Activated CD4-positive, alpha-beta T cell treated with anti-CD3 and anti-CD28 coated beads, Interleukin-2, Interleukin-6, amounts not matched to agents 100 ng/mL and 50 ng/mL, durations not matched to agents 16 hours and 8 hours (primary cell): ENCODE measurements around the gene OTOR.

ENCODE experiments used
- DNase-seq: peaks from one replicate; pipeline ENCODE4 v3.0.0-alpha.2; 2020

OTOR gene, protein sequence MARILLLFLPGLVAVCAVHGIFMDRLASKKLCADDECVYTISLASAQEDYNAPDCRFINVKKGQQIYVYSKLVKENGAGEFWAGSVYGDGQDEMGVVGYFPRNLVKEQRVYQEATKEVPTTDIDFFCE

GRCh38 chr20:16748308-16748900 lies at the start of gene OTOR:
OTOR (plus strand) TSS chr20:16748358; CDS start chr20:16748402, 44 bp downstream.
- DNase-seq, result no peak

GRCh38 chr20:16699293-16699692 lies 48.9 kb upstream of the OTOR start:
- DNase-seq, result no peak

DNA sequence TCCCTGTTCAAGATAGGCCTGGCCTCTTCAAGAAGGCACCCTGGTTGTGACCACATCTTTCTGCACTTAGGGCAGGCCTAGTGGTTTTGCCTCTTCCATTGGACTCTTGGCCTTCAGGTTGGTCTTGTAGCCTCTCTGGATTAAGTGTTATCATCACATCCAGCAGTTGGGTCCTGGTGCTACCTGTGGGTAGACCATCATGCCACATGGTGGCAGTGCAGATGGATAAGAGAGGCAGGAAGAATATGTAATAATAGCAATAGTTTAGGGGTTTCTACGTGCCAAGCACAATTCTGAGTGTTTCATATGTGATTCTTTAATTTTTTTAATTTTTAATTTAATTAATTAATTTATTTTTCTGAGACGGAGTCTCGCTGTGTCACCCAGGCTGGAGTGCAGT lies 46.9 kb upstream of the OTOR start:
- peak; percentile 40 for DNase-seq

DNA sequence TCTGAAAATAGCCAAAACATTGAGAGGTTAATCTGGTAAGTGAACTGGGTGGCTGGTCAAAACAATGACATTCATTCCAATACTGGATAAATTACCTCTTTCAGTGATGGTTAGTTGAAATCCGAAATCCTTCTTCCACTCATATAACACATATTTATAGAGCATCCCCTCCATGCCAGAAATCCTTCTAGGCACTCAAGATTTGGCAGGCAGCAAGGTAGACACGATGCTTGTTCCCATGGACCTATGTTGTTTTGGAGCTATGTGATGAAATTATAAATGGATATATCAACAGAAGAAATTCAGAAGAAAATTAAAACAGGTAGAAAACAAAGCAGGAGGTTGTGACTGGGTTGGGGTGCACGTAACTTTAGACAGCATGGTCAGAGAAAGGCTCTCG lies 44.6 kb upstream of the OTOR start:
- no peak for DNase-seq

DNA sequence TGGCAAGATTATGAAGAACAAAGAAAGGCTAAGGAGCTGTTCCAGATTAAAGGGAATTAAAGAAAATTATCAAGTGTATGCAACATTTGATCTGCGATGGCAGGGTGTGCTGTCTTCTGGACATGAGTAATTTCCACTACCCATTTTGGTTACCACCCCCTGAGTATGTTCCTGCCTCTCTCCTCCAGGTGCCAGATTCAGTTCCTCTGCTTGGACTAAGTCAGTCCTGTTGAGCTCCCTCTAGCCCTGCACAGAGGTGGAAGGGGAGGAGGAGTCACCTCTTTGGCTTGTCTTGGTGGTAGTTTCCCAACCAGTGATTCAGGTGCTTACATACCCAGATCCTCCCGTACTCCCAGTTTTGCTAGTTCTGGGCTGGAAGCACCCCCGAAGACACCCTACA lies 40.5 kb upstream of the OTOR start:
- DNase-seq, result no peak

GRCh38 chr20:16708602-16709001 lies 39.6 kb upstream of the OTOR start:
- no peak for DNase-seq

DNA sequence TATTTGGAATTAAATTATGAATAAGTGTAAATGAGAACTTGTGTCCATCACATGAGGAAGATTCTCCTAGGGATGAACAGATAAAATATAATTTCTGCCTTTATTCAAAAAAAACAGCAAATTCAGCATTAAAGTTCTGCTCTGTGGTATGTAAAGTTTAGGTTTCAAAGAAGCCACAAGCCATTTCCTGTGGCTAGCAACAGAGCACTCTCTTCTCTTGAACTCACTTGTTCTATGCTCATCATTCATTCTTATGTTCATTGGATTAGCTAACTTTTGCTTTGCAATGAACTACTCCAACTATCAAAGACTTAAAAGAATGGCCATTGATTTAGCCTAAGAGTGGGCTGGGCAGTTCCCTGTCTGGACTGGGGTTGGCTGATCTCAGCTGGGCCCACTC lies 39.1 kb upstream of the OTOR start:
- DNase-seq, result peak; percentile 42

- DNase-seq, result no peak
Observed at GRCh38 chr20:16710781-16711180, 37.4 kb upstream of the OTOR start.

DNA sequence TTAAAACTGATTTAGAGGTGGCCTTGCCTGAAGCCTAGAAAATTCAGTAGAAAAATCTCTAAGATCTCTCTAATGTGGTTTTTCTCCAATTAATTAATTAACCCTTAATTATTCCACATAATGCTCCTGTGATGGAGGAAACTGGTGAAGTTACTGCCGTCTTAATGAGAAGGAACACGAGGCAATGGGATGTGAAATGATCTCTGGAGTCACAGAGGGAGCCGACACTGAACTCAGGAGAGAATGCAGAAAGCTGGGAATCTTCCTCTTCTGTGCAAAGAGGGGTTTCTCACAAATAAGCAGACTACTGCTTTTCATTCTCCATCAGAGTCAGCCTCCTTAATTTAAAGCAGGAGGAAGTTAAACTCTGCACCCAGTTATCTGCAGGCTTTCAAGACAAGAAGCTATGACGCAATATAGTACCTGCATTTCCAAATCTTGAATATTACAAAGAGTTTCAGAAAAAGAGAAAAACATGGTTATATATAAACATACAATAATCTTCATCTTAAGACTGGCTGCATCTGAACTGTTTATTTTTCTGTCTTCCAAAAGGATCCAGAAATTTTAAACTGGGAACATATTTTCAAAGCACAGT lies 36.4 kb upstream of the OTOR start:
- no peak for DNase-seq

GRCh38 chr20:16712511-16712947 lies 35.6 kb upstream of the OTOR start:
- DNase-seq, result no peak

GRCh38 chr20:16713066-16713465 lies 35.1 kb upstream of the OTOR start:
- DNase-seq, result no peak

GRCh38 chr20:16714242-16714641 lies 33.9 kb upstream of the OTOR start:
- no peak for DNase-seq

GRCh38 chr20:16714751-16715150 lies 33.4 kb upstream of the OTOR start:
- DNase-seq, result no peak

- DNase-seq, result no peak
Observed at GRCh38 chr20:16719421-16719820, 28.7 kb upstream of the OTOR start.

DNA sequence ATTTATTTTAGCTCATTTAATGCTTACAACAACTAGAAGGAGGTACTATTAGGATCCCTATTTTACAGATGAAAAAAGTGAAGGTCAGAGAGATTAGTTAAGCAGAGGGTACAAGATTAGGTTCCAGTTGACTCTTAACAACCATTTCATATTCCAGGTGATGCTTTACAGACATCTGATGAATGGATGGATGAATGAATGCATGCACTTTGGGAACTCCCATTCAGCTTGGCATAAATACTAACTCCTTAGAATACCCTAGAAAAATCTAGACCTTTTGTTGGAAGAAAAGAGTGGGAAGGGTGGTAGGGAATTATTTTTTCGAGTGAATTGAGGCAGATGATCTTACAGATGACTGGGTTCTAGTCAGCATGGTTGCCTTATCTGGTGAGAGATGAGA lies 19.1 kb upstream of the OTOR start:
- no peak for DNase-seq

DNA sequence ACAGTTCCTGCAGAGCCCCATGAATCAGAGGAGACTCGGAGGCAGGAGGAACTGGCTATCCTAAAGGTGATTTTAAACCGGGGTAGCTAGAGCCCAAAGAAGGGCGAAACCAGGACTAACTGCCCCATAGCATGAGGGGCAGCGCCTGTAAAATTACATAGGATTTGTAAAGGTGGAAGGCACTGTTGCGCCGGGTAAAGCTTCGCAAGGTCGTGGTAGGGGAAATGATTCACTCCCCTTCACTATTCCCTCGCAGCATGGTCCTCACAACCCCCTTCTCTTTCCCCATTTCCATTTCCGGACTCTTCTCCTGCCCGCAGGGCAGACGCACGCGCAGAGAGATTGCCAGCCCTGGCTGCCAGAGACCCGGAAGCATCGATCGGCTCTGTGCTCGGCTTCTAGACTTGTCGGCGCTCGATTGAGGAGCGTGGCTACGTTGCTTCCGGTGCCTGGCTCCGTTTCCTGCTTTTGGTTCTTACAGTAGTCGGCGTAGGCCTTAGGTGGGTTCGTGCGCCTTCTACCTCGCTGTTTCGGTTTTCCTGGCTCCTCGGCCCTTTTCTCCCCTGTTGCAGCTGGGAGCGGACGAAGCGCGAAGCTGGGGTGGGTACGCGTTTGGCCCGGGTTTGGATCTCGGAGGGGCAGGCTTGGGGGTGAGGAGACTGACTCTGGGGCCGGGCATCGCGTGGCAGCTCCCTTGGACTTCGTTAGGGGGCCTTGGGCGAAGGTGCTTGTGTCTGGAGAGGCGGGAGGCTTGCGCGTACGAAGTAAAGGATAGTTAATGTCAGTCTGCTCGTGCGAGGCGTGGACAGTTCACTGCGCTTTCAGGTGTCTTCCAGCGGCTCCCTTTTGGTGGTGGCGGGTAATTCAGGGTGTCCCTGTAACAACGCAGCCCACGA lies 18.3 kb upstream of the OTOR start, which contains the start of gene SNRPB2:
Gene SNRPB2, plus strand, starts transcription at position 462 of the 896 bp plus-strand sequence. CDS start 1,677 bp downstream, outside the sequence.
- peak; percentile 94 for DNase-seq

DNA sequence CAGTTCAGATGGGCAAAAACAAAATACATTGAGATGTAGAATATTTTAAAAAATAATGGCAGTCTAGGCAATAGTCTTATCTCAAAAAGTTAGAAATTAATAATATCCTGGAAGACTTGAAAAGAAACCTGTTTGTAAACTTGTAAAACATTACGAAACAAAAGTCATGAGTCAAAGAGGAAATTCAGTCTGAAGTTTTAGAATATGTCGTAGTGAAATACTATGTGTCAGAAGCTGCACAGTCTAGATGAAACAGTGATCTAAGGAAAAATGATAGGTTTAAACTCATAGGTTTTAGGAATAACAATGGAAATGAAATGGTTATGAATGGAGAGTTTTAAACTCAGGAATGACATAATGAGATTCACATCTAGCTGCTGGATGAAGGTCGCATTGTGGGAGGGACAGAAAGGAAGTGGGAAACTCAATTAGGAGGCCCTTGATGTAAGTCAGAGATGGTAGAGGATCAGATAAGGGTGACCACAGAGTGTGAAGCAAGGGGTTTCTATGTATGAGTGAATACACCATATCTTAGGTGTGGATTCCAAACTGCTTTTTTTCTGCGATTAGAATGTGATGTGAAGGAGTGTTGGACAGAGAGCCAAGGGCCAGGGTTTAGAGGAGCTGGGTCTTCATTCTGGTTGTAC lies 15.5 kb upstream of the OTOR start:
- DNase-seq, result peak; percentile 73

DNA sequence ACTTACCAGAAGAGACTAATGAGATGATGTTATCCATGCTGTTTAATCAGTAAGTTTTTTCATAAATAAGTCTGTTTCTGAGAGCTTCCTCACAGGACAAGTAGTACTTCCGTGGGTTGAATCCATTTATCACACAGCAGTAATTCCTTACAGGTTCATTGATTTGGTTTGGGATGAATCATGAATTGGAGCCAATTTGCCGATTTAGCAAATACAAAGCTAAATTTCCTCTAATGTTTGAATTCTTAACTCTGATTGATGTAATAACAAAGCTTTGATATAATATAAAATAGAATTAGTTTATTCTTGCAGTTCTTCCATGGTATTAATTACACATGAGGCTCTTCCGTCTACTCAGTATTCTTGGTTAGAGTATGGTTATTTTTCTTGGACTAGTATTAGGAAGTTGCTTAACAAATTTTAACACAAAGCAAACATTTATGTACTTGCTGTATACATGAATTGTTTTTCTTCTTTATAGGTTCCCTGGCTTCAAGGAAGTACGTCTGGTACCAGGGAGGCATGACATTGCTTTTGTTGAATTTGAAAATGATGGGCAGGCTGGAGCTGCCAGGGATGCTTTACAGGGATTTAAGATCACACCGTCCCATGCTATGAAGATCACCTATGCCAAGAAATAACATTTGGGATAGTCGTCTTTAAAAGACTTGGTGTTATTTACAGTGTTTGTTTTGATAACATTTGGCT lies 7.6 kb upstream of the OTOR start:
- no peak for DNase-seq

DNA sequence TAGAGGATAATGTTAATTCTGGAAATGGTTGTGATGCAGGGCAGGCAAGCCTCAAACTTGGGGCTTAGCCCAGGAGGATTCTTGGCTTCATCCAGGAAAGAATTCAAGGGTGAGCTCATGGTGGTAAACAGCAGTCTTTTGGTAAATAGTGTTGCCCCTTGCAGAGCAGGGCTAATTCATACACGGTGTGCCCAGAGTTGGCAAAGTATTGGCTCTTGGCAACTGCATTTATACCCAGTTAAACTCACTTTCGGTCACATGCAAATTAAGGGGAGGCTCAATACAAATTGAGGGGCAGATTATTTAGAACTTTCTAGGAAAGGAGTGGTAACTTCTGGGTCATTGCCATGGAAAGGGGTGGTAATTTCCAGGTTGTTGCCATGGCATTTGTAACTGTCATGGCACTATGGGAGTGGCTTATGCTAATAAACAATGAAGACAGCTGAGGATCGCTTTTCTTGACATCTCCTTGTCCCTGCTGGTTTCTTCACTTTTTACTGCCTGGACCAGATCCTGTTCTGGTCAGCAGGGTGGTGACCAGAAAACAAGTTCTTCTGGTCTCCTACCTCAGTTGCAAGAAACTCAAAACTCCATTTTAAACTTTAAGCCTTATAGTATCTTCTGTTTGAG lies 3.9 kb upstream of the OTOR start:
- DNase-seq, result no peak

DNA sequence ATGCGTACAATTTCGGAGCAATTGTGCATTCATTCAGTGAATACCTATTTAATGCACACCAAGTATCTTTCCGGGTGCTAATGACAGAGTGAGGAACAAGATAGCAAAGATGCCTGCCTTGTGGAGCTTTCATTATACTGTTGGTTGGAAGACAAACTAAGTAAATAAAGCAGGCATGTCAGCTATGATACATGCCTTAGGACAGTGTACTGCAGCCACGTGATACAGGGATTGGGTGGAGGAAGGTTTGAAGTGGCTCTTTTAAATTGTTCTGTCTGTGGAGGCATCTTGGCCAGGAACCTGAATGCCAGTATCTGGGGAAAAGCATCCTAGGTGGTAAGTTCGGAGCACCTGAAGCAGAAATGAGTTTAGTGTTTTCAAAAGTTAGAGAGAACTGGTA lies 3.0 kb upstream of the OTOR start:
- no peak for DNase-seq

GRCh38 chr20:16747291-16747811 lies 807 bp upstream of the OTOR start:
- no peak for DNase-seq

DNA sequence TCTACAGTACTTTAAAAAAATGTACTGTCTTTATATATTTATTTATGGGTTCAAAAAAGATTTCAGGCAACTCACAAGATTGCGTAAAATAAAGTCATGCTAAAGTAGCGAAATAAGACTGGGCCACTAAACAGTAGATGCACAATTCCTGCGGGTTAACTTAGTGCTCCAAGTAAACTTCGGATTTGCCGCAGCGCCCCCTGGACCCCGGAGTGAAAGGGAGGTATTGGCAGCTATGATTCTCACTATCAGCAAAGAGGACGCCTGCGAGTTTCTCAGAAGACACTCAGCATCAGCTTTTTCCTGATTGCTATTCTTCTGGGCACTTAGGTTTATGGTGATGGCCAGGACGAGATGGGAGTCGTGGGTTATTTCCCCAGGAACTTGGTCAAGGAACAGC lies 1.4 kb downstream of the OTOR start:
- no peak for DNase-seq
